ENCODE results near the gene CAMSAP2.
A peak's percentile ranks its signal among the peaks of the same experiment; 100 is the strongest.

The CAMSAP2 gene

GRCh38 chr1:200837931-200838571, 99.4 kb downstream of the CAMSAP2 start:
- no peaks in the 10 kb centered on the region for H3F3A ChIP-seq (ENCODE audit: insufficient read depth, low read length)
- TF ChIP-seq CTCF (IDR thresholded peaks at IDR 0.05; ENCODE audit: low read length) (peak; percentile 54), EZH2 (IDR thresholded peaks at IDR 0.05; ENCODE audit: borderline replicate concordance, low read length) (no peak)
- H3K4me2 ChIP-seq (ENCODE audit: low read length): no peak overlapping the region
- no peak overlapping the region for H3K27ac ChIP-seq (ENCODE audit: low read depth, low read length, poor library complexity, severe bottlenecking)
- H3K9ac ChIP-seq (ENCODE audit: low read length): no peak overlapping the region
- no peaks in the 10 kb centered on the region for H4K20me1 ChIP-seq (ENCODE audit: insufficient read depth, low read length)
- no peaks in the 10 kb centered on the region for H3K79me2 ChIP-seq (ENCODE audit: insufficient read depth, low read length)
- H3K36me3 ChIP-seq (ENCODE audit: insufficient read depth, low read length): no peaks in the 10 kb centered on the region
- no peaks in the 10 kb centered on the region for H3K9me3 ChIP-seq (ENCODE audit: low read length)
- no peak overlapping the region for H3K4me3 ChIP-seq (ENCODE audit: low read depth, low read length, poor library complexity, severe bottlenecking)
- H3K4me1 ChIP-seq (ENCODE audit: insufficient read depth, low read length, severe bottlenecking): no peaks in the 10 kb centered on the region
- no peak overlapping the region for H2AFZ ChIP-seq (ENCODE audit: low read length)
- no peaks in the 10 kb centered on the region for H3K27me3 ChIP-seq (ENCODE audit: insufficient read depth, low read length)
- H3K9me2 ChIP-seq (ENCODE audit: low read depth, low read length): no peaks in the 10 kb centered on the region

- Histone ChIP-seq H3K27me3 (ENCODE audit: insufficient read depth, low read length) (no peaks in the 10 kb centered on the region), H4K20me1 (ENCODE audit: insufficient read depth, low read length) (no peaks in the 10 kb centered on the region), H3K4me3 (ENCODE audit: low read depth, low read length, poor library complexity, severe bottlenecking) (no peak overlapping the region), H3K4me1 (ENCODE audit: insufficient read depth, low read length, severe bottlenecking) (no peaks in the 10 kb centered on the region), H3F3A (ENCODE audit: insufficient read depth, low read length) (no peaks in the 10 kb centered on the region), H3K4me2 (ENCODE audit: low read length) (no peak overlapping the region), H3K9me3 (ENCODE audit: low read length) (no peaks in the 10 kb centered on the region), H3K36me3 (ENCODE audit: insufficient read depth, low read length) (no peaks in the 10 kb centered on the region), H3K9ac (ENCODE audit: low read length) (no peak overlapping the region), H3K9me2 (ENCODE audit: low read depth, low read length) (no peaks in the 10 kb centered on the region), H2AFZ (ENCODE audit: low read length) (no peak overlapping the region), H3K27ac (ENCODE audit: low read depth, low read length, poor library complexity, severe bottlenecking) (no peak overlapping the region), H3K79me2 (ENCODE audit: insufficient read depth, low read length) (no peaks in the 10 kb centered on the region)
- TF ChIP-seq CTCF (IDR thresholded peaks at IDR 0.05; ENCODE audit: low read length) (no peak), EZH2 (IDR thresholded peaks at IDR 0.05; ENCODE audit: borderline replicate concordance, low read length) (no peak)
Observed at GRCh38 chr1:200838676-200839445, 100.2 kb downstream of the CAMSAP2 start.

- H3K9me2 ChIP-seq (ENCODE audit: low read depth, low read length): no peaks in the 10 kb centered on the region
- no peaks in the 10 kb centered on the region for H3K4me1 ChIP-seq (ENCODE audit: insufficient read depth, low read length, severe bottlenecking)
- H3K27me3 ChIP-seq (ENCODE audit: insufficient read depth, low read length): no peaks in the 10 kb centered on the region
- H3K9ac ChIP-seq (ENCODE audit: low read length): no peak overlapping the region
- no peak overlapping the region for H3K4me2 ChIP-seq (ENCODE audit: low read length)
- no peak overlapping the region for H2AFZ ChIP-seq (ENCODE audit: low read length)
- no peaks in the 10 kb centered on the region for H3K9me3 ChIP-seq (ENCODE audit: low read length)
- H3K27ac ChIP-seq (ENCODE audit: low read depth, low read length, poor library complexity, severe bottlenecking): no peak overlapping the region
- no peaks in the 10 kb centered on the region for H3F3A ChIP-seq (ENCODE audit: insufficient read depth, low read length)
- no peaks in the 10 kb centered on the region for H4K20me1 ChIP-seq (ENCODE audit: insufficient read depth, low read length)
- H3K4me3 ChIP-seq (ENCODE audit: low read depth, low read length, poor library complexity, severe bottlenecking): no peak overlapping the region
- no peak for TF ChIP-seq CTCF (IDR thresholded peaks at IDR 0.05; ENCODE audit: low read length)
- no peak for TF ChIP-seq EZH2 (IDR thresholded peaks at IDR 0.05; ENCODE audit: borderline replicate concordance, low read length)
- no peaks in the 10 kb centered on the region for H3K36me3 ChIP-seq (ENCODE audit: insufficient read depth, low read length)
- no peaks in the 10 kb centered on the region for H3K79me2 ChIP-seq (ENCODE audit: insufficient read depth, low read length)
Observed at GRCh38 chr1:200845360-200845759, 106.7 kb downstream of the CAMSAP2 start.
